NCI-H1092 (cell line): ENCODE results near the gene ARPC1B.
"Not testable (repeated sequence)": the region's sequence is repeated elsewhere in the genome, so short reads cannot be mapped to it uniquely, and the experiment has no call there.

Source experiments
- DNase-seq: peaks from one replicate; lab custom pipeline; 2025; lab: John Stamatoyannopoulos, UW

Gene ARPC1B

GRCh38 chr7:99368750-99369389, 5.7 kb upstream of the ARPC1B start:
- no peak for DNase-seq

- no peak for DNase-seq
These were observed 4.7 kb upstream of the ARPC1B start for GRCh38 chr7:99369767-99370391.

DNA sequence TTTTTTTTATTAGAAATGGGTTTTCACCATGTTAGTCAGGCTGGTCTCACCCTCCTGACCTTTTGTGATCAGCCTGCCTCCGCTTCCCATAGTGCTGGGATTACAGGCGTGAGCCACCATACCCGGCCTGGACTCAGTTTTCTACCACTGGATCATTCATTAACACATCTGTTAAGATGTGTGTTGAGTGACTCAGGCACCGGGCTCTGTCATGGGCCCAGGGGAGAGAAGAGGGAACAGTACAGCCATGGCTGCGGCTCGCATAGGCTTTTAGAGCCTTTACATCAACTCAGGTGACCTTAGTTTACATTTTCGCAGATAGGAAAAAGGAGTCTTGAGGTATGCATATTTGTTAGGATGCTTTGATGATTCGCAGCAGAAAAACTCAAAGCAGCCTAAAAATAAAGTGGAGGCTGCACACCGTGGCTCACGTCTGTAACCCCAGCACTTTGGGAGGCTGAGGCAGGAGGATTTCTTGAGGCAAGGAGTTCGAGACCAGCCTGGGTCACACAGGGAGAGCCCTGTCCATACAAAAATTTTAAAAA, 3.1 kb upstream of the ARPC1B start:
- DNase-seq = no peak

DNA sequence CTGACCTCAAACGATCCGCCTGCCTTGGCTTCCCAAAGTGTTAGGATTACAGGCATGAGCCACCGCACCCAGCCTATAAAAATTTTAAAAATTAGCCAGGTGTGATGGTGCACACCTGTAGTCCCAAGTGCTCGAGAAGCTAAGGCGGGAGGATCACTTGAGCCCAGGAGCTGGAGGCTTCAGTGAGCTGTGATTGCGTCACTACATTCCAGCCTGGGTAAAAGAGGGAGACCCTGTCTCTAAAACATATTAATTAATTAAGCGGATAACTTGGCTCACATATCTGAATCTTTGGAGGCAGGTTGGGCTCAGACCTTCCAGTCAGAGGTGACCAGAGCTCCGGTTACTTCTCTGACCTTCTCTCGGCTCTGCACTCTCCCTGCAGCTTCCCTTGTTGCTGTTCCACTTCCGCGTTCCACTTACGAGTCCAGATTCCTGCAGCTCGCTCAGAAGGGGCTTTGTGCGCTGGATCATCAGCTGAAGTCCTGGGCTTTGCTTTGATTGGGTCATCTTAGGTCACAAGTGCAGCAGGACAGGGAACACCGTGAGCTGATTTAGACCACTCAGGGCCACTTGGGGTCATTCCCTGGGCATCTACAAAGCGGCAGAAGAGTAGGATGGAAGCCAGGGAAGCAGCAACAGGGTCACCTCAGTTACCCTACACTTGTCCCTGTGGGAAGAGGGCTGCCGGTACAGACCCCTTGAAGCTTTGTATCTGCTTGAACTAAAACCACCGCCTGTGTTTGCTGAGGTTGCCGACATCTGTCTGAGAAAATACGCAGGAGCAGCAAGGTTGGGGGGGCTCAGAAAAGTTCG, 2.0 kb upstream of the ARPC1B start:
- no peak for DNase-seq

DNA sequence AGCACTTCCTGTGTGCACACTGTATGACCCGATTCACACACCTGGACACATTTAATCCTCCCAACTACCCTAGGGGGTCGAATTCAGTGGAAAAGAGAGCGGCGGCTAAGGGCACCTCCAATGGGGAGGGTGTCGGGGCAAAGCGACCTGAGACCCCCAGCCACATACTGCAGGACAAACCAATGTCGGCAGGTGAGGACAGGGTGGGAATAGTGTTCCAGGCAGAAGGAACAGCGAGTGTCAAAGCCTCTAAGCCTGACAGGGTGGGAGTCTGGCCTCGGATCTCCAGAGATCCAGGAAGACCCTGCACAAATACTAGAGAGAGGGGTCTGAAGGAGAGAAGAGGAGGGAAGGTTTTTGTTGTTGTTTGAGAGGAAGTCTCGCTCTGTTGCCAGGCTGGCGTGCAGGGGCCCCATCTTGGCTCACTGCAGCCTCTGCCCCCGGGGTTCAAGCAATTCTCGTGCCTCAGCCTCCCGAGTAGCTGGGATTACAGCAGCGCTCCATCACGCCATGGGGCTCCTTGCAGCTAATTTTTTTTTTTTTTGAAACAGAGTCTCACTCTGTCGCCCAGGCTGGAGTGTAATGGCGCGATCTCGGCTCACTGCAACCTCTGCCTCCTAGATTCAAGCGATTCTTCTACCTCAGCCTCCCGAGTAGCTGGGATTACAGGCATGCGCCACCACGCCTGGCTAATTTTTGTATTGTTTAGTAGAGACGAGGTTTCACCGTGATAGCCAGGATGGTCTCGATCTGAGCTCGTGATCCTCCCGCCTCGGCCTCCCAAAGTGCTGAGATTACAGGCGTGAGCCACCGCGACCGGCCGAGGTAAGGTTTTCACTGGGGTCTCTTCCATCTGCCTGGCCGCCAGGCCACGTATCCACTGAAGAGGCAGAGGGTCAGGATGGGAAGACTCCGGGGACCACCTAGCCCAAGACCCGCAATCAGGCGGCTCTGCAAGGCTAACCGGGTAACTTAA, 1.2 kb upstream of the ARPC1B start:
- no peak for DNase-seq

DNA sequence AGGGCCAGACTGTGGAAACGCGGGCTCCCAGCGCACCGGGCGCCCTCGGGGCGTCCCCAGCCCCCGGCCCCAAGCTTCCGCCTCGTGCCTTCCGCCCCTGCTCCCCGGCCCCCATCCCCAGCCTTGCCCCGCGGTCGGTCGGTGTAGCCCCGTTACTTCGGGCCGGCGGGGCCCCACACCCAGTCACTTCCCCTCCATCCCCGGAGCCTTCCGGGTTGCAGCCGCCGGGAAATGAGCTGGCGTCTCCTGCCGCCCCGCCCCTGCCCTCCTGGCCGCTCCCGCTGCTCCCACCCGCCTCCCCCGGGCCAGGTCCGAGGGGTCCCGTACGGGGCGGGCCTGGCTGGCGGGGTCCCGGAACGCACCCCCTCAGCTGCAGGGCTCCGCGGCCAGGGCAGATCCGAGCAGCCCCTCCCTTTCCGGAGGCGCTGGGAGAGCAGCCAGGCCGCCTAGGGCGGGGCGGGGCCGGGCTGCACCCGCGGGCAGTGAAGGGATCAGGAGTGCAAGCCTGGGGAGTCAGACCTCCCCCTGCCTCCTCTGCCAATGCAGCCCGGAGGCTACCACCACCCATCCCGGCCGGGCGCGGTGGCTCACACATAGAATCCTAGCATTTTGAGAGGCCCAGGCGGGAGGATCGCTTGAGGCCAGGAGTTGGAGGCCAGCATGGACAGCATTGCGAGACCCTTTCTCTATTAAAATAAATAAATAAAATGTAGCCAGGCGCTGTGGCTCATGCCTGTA, 709 bp downstream of the ARPC1B start:
- DNase-seq = no peak

- DNase-seq = no peak
These were observed 4.6 kb downstream of the ARPC1B start for GRCh38 chr7:99379043-99379577.

DNA sequence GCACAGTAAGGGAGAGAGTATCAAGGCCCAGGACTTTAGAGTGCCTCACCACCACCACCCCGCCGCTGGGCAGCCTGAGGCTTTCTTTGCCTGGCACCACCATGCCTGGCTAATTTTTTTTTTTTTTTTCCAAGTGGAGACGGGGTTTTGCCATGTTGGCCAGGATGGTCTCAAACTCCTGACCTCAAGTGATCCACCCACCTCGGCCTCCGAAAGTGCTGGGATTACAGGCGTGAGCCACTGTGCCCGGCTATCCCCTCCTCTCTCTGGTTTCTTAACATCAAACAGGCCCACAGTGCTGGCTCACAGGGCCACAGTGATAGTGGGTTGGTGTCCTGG, 5.1 kb downstream of the ARPC1B start:
- not testable (repeated sequence) for DNase-seq

GRCh38 chr7:99380032-99380822, 5.7 kb downstream of the ARPC1B start:
- DNase-seq = no peak

DNA sequence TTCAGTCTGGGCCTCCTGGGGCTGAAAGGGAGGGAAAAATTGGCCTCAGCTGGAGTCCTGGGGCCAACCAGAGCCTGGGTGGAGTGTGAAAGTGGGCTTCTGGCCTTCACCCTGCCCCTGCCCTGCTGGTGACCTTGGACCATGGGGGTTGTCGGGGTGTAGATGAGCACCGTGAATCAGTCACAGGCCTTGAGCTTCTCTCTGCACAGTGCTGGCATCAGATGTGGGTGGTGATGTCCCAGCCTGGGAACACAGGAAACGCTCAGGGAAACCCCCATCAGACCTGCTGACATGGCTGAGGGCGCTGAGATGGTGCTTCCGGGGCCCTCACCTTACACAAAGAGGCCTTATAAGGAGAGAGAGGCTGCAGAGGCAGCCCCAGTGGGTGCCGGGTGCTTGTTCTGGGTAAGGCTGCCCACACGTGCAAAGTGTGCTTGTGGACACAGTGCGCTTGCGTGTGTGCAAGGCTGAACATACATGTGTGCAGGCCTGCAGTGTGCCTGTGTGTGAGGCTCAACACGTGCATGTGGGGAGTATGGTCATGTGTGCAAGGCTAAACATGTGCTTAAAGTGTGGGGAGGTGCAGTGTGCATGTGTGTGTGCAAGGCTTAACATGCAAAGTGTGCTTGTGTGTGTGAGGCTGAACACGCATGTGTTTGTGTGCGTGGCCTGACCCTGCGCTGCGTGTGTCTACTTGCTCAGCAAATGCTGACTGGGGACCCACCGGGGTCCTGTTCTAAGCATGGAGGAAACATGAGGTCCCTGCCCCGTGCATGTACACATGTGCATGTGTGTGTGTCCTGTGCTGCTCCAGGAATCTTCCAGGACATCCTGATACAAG, 6.5 kb downstream of the ARPC1B start:
- DNase-seq = no peak

- DNase-seq = no peak
These were observed 7.1 kb downstream of the ARPC1B start for GRCh38 chr7:99381664-99382075.

GRCh38 chr7:99383203-99383602, 8.7 kb downstream of the ARPC1B start:
- no peak for DNase-seq

DNA sequence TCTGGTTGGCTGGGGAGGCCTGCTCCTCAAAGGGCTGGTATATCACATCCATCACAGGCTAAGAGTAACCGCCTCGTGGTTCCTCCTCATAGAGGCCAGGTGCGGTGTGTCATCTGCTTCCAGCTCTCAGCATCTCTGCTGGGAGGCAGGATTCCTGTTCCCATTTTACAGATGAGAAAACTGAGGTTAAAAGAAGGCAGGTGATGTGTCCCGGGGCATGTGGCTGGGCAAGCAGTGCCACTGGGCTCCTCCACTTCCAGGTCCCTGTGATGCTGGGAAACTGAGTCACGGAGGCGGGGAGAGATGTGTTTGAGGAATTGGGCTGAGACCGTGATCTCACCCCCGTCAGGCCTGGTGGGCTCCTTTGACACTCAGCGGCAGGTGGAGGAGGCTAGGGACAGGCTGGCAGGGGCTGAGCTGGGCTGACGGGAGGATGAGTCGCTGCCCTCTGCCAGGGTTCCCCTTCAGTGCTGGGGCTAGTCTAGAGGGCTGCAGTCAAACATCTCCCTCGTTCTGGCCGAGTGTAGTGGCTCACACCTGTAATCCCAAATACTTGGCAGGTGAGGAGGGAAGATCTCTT, 9.4 kb downstream of the ARPC1B start:
- no peak for DNase-seq

GRCh38 chr7:99384523-99384922, 10.0 kb downstream of the ARPC1B start:
- no peak for DNase-seq

DNA sequence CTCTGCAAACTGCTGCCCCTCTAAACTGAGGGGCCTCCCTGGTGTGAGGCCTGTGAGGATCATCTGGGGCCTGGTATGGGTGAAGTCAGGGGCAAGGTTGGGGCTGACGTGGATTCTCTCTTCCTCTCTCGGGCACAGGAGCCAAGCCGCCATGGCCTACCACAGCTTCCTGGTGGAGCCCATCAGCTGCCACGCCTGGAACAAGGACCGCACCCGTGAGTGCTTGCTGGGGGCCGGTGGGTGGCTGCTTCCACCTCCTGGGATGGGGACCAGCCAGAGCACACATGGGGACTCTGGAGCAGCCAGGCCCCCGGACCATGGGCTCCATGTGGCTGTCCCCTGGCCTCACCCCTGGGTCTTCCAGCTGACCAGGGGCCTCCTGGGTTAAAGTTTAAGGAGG, 11.0 kb downstream of the ARPC1B start:
- DNase-seq = no peak

DNA sequence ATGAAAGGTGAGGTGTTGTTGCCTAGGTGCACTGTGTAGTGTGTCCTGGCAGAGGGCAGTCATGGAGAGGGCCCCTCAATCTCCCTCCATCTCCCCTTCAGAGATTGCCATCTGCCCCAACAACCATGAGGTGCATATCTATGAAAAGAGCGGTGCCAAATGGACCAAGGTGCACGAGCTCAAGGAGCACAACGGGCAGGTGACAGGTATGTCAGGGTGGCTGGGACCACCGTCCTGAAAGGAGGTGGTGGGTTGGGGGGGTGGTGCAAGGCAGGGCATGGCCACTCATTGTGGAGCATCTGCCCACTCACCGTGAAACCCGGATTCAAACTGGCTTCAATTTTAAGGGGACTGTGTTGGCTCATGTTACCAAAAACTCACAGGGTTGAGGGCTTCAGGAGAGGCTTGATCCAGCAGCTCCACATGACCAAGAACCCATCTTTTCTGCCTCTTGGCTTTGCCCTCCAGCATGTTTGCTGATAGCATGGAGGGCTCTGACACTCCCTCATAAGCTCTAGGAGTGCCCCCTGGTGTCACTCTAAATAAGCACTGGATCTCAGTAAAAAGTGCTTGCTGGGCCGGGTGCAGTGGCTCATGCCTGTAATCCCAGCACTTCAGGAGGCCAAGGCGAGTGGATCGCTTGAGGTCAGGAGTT, 12.2 kb downstream of the ARPC1B start:
- DNase-seq = no peak

- not testable (repeated sequence) for DNase-seq
These were observed 12.7 kb downstream of the ARPC1B start for GRCh38 chr7:99387239-99387635.

GRCh38 chr7:99387912-99388311, 13.4 kb downstream of the ARPC1B start:
- no peak for DNase-seq
